ENCODE results near the gene DNAH17. TPM values are rescaled to one million over a fixed set of nuclear protein-coding genes. Genes with fewer than 3 reads are reported as not detected.

The DNAH17 gene
- total and polyA plus RNA-seq, 2 donors (not counting 1 experiment from before 2014, with no cell fraction given) = 0.01 to 0.12 TPM

DNA sequence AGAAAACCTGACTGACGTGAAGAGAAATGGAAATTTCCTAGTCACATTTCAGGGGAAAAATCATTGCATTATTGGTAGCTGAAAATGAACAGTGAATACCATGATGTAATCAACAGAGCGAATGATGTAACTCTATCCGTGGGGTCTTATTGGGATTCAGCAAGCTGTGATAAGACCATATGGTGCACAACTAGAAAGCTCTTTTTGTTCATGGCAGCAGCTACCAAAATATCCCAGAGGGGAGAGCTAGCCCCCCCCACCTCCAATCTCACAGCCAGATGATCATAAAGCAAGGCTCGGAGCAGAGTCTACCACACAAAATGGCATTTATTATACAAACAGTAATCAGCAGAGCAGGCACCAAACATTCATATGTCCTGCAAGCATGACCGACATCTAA lies 22.2 kb upstream of the DNAH17 start:
- CTCF ChIA-PET = interaction anchor here (0.6 kb wide), 1 partner anchor 28 kb away, joined by 3 read pairs; no protein-coding TSS in a partner anchor
- ATAC-seq (ENCODE audit: low read depth) = no peak
- no peaks in the 10 kb centered on the region for H4K20me1 ChIP-seq (ENCODE audit: control insufficient read depth, insufficient read depth, low read length, poor library complexity, severe bottlenecking)
- H3K9me3 ChIP-seq (ENCODE audit: control extremely low read depth in 1 of 3, control insufficient read depth in 2 of 3, insufficient read depth in 1 of 3, low read length in 2 of 3) = no peaks in the 10 kb centered on the region
- no peaks in the 10 kb centered on the region for H3K4me1 ChIP-seq (ENCODE audit: control insufficient read depth in 2 of 2, insufficient read depth in 2 of 2, low read length in 2 of 2)
- DNase-seq = no peak
- TF ChIP-seq EZH2 (IDR thresholded peaks at IDR 0.05; ENCODE audit: borderline replicate concordance, insufficient read depth, low read depth, low read length, poor library complexity, severe bottlenecking) = no peak
- TF ChIP-seq, protein P1, sequence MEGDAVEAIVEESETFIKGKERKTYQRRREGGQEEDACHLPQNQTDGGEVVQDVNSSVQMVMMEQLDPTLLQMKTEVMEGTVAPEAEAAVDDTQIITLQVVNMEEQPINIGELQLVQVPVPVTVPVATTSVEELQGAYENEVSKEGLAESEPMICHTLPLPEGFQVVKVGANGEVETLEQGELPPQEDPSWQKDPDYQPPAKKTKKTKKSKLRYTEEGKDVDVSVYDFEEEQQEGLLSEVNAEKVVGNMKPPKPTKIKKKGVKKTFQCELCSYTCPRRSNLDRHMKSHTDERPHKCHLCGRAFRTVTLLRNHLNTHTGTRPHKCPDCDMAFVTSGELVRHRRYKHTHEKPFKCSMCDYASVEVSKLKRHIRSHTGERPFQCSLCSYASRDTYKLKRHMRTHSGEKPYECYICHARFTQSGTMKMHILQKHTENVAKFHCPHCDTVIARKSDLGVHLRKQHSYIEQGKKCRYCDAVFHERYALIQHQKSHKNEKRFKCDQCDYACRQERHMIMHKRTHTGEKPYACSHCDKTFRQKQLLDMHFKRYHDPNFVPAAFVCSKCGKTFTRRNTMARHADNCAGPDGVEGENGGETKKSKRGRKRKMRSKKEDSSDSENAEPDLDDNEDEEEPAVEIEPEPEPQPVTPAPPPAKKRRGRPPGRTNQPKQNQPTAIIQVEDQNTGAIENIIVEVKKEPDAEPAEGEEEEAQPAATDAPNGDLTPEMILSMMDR (IDR thresholded peaks at IDR 0.05) = no peak
- no peak overlapping the region for H2AFZ ChIP-seq (ENCODE audit: insufficient read depth, low read depth, low read length, poor library complexity, severe bottlenecking)
- no peaks in the 10 kb centered on the region for H3K9me3 Mint-ChIP-seq (ENCODE audit: insufficient read depth)
- H3K4me2 ChIP-seq (replicated peaks; ENCODE audit: low read depth, low read length, poor library complexity, severe bottlenecking) = no peak overlapping the region
- H3K36me3 ChIP-seq (replicated peaks in 1 of 2; ENCODE audit: control extremely low read depth in 1 of 2, control insufficient read depth in 1 of 2, extremely low read depth in 1 of 2, insufficient read depth in 2 of 2, low read length in 1 of 2) = no peaks in the 10 kb centered on the region
- POLR2A ChIA-PET = no interaction called here
- peaks cover 0 to 8% (median 3%) of the 10 kb centered on the region in 4 experiments for H3K27me3 ChIP-seq (replicated peaks in 1 of 4; ENCODE audit: control extremely low read depth in 1 of 4, control insufficient read depth in 3 of 4, insufficient read depth in 4 of 4, low read length in 3 of 4)
- peaks cover 41% of the 10 kb centered on the region for H3K27me3 Mint-ChIP-seq
- 93% methylated on average over 2 of the region's 5 CpGs for WGBS (ENCODE audit: insufficient coverage)
- no peak overlapping the region for H3K4me3 ChIP-seq (ENCODE audit: control extremely low read depth in 1 of 5, extremely low read depth in 1 of 5, insufficient read depth in 1 of 5, low read depth in 2 of 5, low read length in 4 of 5)
- H3K4me3 Mint-ChIP-seq = no peak overlapping the region
- H3K79me2 ChIP-seq (ENCODE audit: control insufficient read depth, insufficient read depth, low read length) = no peaks in the 10 kb centered on the region
- no peaks in the 10 kb centered on the region for H3K4me1 Mint-ChIP-seq
- intact Hi-C loops (cut with micrococcal nuclease) = no loop called here
- no peak overlapping the region for H3K27ac Mint-ChIP-seq
- H3K27ac ChIP-seq (ENCODE audit: low read length in 2 of 2) = no peak overlapping the region
- no peak overlapping the region for H3K9ac ChIP-seq (ENCODE audit: low read length)

DNA sequence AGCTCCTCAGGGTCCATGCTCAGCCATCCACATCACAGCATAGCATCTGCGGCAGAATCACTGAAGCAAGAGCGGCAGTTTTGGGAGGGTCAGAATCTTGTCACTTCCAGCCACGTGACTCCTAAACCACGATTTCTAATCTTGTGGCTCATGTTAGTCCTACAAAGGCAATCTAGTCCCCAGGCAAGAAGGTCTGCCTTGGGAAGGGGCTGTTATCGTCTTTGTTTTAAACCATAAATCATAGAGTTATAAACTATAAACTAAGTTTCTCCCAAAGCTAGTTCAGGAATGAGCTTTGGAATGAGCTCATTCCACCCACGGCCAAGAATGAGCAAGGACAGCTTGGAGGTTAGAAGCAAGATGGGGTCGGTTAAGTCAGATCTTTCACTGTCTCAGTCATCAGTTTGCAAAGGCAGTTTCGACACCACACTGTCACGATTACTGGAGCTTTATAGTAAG lies 20.8 kb upstream of the DNAH17 start:
- ATAC-seq (ENCODE audit: low read depth) = no peak

More for the DNA sequence above, 20.8 kb upstream of the DNAH17 start:
- H2AFZ ChIP-seq (ENCODE audit: insufficient read depth, low read depth, low read length, poor library complexity, severe bottlenecking) = no peak overlapping the region
- no peak overlapping the region for H3K4me3 Mint-ChIP-seq
- H3K27me3 ChIP-seq (replicated peaks in 1 of 4; ENCODE audit: control extremely low read depth in 1 of 4, control insufficient read depth in 3 of 4, insufficient read depth in 4 of 4, low read length in 3 of 4) = peaks cover 0 to 10% (median 3%) of the 10 kb centered on the region in 4 experiments
- no peak overlapping the region for H3K9ac ChIP-seq (ENCODE audit: low read length)
- intact Hi-C loops (cut with micrococcal nuclease) = no loop called here
- no peaks in the 10 kb centered on the region for H3K9me3 Mint-ChIP-seq (ENCODE audit: insufficient read depth)
- ChIA-PET CTCF (interaction anchor here (0.6 kb wide), 1 partner anchor 76 kb away, joined by 3 read pairs; no protein-coding TSS in a partner anchor), POLR2A (no interaction called here)
- TF ChIP-seq, protein P1 (IDR thresholded peaks at IDR 0.05) = no peak
- no peak for TF ChIP-seq EZH2 (IDR thresholded peaks at IDR 0.05; ENCODE audit: borderline replicate concordance, insufficient read depth, low read depth, low read length, poor library complexity, severe bottlenecking)
- no peaks in the 10 kb centered on the region for H3K9me3 ChIP-seq (ENCODE audit: control extremely low read depth in 1 of 3, control insufficient read depth in 2 of 3, insufficient read depth in 1 of 3, low read length in 2 of 3)
- H3K4me1 Mint-ChIP-seq = no peaks in the 10 kb centered on the region
- H3K36me3 ChIP-seq (replicated peaks in 1 of 2; ENCODE audit: control extremely low read depth in 1 of 2, control insufficient read depth in 1 of 2, extremely low read depth in 1 of 2, insufficient read depth in 2 of 2, low read length in 1 of 2) = no peaks in the 10 kb centered on the region
- H3K79me2 ChIP-seq (ENCODE audit: control insufficient read depth, insufficient read depth, low read length) = no peaks in the 10 kb centered on the region
- no peak overlapping the region for H3K4me2 ChIP-seq (replicated peaks; ENCODE audit: low read depth, low read length, poor library complexity, severe bottlenecking)
- H3K27ac Mint-ChIP-seq = no peak overlapping the region
- H3K4me3 ChIP-seq (ENCODE audit: control extremely low read depth in 1 of 5, extremely low read depth in 1 of 5, insufficient read depth in 1 of 5, low read depth in 2 of 5, low read length in 4 of 5) = no peak overlapping the region
- peaks cover 43% of the 10 kb centered on the region for H3K27me3 Mint-ChIP-seq
- no peaks in the 10 kb centered on the region for H4K20me1 ChIP-seq (ENCODE audit: control insufficient read depth, insufficient read depth, low read length, poor library complexity, severe bottlenecking)
- no peak overlapping the region for H3K27ac ChIP-seq (ENCODE audit: low read length in 2 of 2)
- no peak for DNase-seq
- H3K4me1 ChIP-seq (ENCODE audit: control insufficient read depth in 2 of 2, insufficient read depth in 2 of 2, low read length in 2 of 2) = no peaks in the 10 kb centered on the region
- 55% methylated on average over 6 of the region's 9 CpGs for WGBS (ENCODE audit: insufficient coverage)
